HG03135 (cell line): ENCODE data around the gene FCGR3A.

Source experiments
- ATAC-seq: cut with Tn5 transposase; IDR thresholded peaks from one replicate; pipeline ENCODE4 v1.9.1; 2021; ENCODE audit warnings: mild to moderate bottlenecking, moderate library complexity; ENCODE audit not compliant: unreplicated experiment

FCGR3A gene

GRCh38 chr1:161505686-161506085 is 43.9 kb downstream of the FCGR3A start:
- no peak for ATAC-seq

GRCh38 chr1:161503394-161503748 is 46.2 kb downstream of the FCGR3A start:
- ATAC-seq = no peak

- ATAC-seq = no peak
Measured at GRCh38 chr1:161502641-161503393, 46.8 kb downstream of the FCGR3A start.

- ATAC-seq = no peak
Measured at GRCh38 chr1:161502181-161502580, 47.4 kb downstream of the FCGR3A start.

- ATAC-seq = no peak
Measured at GRCh38 chr1:161501234-161501633, 48.4 kb downstream of the FCGR3A start.

GRCh38 chr1:161499099-161500039 is 50.2 kb downstream of the FCGR3A start:
- no peak for ATAC-seq

GRCh38 chr1:161498646-161499045 is 51.0 kb downstream of the FCGR3A start:
- ATAC-seq = no peak

- ATAC-seq = no peak
Measured at GRCh38 chr1:161497961-161498360, 51.7 kb downstream of the FCGR3A start.

- no peak for ATAC-seq
Measured at GRCh38 chr1:161495490-161495889, 54.1 kb downstream of the FCGR3A start.

- no peak for ATAC-seq
Measured at GRCh38 chr1:161494091-161494735, 55.4 kb downstream of the FCGR3A start.

- ATAC-seq = no peak
Measured at GRCh38 chr1:161492827-161493226, 56.8 kb downstream of the FCGR3A start.
